ENCODE data around the gene MAJIN. TPM values are rescaled to one million over a fixed set of nuclear protein-coding genes. Genes with fewer than 3 reads are reported as not detected.

MAJIN gene
- total and polyA plus RNA-seq, 10 of the 15 experiments (the other 5 are each of a cell fraction or from before 2014, with no cell fraction given) = 0.10 TPM; not detected in 9

DNA sequence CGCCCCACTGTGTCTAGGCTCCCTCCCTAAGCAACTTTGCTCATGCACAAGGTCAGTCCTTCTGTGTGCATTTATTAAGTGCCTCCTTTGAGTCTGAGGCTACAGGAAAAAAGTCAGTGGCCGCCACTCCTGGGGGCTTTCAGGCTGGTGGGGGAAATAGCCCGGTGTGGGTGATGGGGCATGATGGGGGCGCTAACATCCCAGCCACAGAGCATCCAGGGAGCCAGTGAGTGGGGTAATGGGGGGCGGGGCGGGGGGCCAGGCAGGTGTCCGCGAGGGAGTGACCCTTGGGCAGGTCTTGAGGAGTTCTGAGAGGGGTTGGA is 83.5 kb downstream of the MAJIN start:
- Histone ChIP-seq H3K36me3 (ENCODE audit: control insufficient read depth in 2 of 2, insufficient read depth in 2 of 2, low read length in 1 of 2) (no peaks in the 10 kb centered on the region), H3K4me1 (ENCODE audit: control insufficient read depth, insufficient read depth, low read length) (peaks cover 12% of the 10 kb centered on the region), H3K27me3 (replicated peaks in 1 of 2; ENCODE audit: control insufficient read depth in 2 of 2, insufficient read depth in 2 of 2, low read length in 1 of 2) (no peaks in the 10 kb centered on the region), H2AFZ (ENCODE audit: control insufficient read depth, low read depth, low read length) (peak overlapping the region; percentile 96), H3K9ac (ENCODE audit: control insufficient read depth, insufficient read depth, low read length) (no peak overlapping the region), H3K27ac (ENCODE audit: control insufficient read depth, insufficient read depth) (peak overlapping the region; percentile 27; the same call in 1 of the 2 replicates), H4K20me1 (ENCODE audit: control insufficient read depth, insufficient read depth) (no peaks in the 10 kb centered on the region), H3K9me3 (replicated peaks; ENCODE audit: control insufficient read depth, insufficient read depth, low read length) (no peaks in the 10 kb centered on the region), H3K79me2 (ENCODE audit: control insufficient read depth, insufficient read depth, low read length) (no peaks in the 10 kb centered on the region), H3K4me3 (no peak overlapping the region), H3K4me2 (ENCODE audit: control insufficient read depth, insufficient read depth) (peak overlapping the region; percentile 69)
- no TSS peak for BruUV-seq (replicated peaks)
- no peak for TF ChIP-seq RELA (IDR thresholded peaks at IDR 0.05; ENCODE audit: borderline replicate concordance, partially characterized antibody)
- no peak for TF ChIP-seq PBX3 (IDR thresholded peaks at IDR 0.05; ENCODE audit: insufficient replicate concordance, low read depth, low read length)
- no peak for TF ChIP-seq ZSCAN29 (IDR thresholded peaks at IDR 0.05)
- no peak for TF ChIP-seq HDAC6 (IDR thresholded peaks at IDR 0.05; ENCODE audit: unreplicated experiment)
- intact Hi-C loops (cut with micrococcal nuclease; ENCODE audit: unreplicated experiment) = no loop called here
- FAIRE-seq (no peak), DNase-seq (ENCODE audit: low read depth, low spot score) (no peak), ATAC-seq (no peak)
- RAD21 ChIA-PET (ENCODE audit: unreplicated experiment) = interaction anchor here (0.7 to 4.7 kb wide), 8 partner anchors 11 to 40 kb away, joined by 3 to 61 read pairs (median 5); no protein-coding TSS in a partner anchor
- 52% methylated on average over 8 of the region's 8 CpGs for WGBS (ENCODE audit: insufficient coverage, insufficient replicate concordance, low lambda C conversion rate, missing lambda C conversion rate)
- SMC1A ChIA-PET (ENCODE audit: uncharacterized antibody, unreplicated experiment) = interaction anchor here (0.6 to 6.1 kb wide), 6 partner anchors 12 to 40 kb away, joined by 3 to 54 read pairs (median 5); no protein-coding TSS in a partner anchor
- POLR2A ChIA-PET = interaction anchor here (3.2 to 19.9 kb wide), 2 partner anchors 10 to 30 kb away, joined by 19 to 620 read pairs; partner anchors contain the start of gene EHD1
- CTCF ChIA-PET = interaction anchor here (0.7 to 30.0 kb wide), 11 partner anchors 11 to 186 kb away, joined by 3 to 1208 read pairs (median 3); partner anchors contain the start of genes BATF2, CDC42BPG and EHD1
- in situ Hi-C loops (cut with MboI) = no loop called here

MicroRNA genes within 50 kb of the gene (microRNA counts, 767-probe panel; counts per million panel counts)
- microRNA hsa-miR-192-5p = 2,397 counts per million, percentile 82 among the panel's probes with 10 or more counts

Small RNAs within 50 kb of the gene (microRNA-seq; reads per million reads assigned to microRNA genes)
- gene MIR6749 (0.56 reads per million), gene MIR6750 (0.56 reads per million), gene MIR6879 (not detected)

Small RNAs within 50 kb of the gene (small RNA-seq; reads per million reads assigned to genes)
- gene MIR6749 (not detected), gene MIR6750 (not detected), gene MIR6879 (0.16 reads per million)

Other genes starting within 250 kb of the MAJIN start
Only the 7 nearest of the 26 such genes appear.
- 7.4 and 10.2 TPM in 2 replicates for gene ATG2A, start 54.9 kb downstream of the MAJIN start, total RNA-seq (2014; rRNA removed)
- gene ATG2A, start 54.9 kb downstream of the MAJIN start, total RNA-seq (2014; rRNA removed; fragmentation: Illumina TruSeq; extraction: Trizol) = 2.0 and 2.2 TPM in 2 replicates
- gene ATG2A, start 54.9 kb downstream of the MAJIN start, total RNA-seq (2021) = 16.5 and 19.0 TPM in 2 replicates
- gene ATG2A, start 54.9 kb downstream of the MAJIN start, polyA plus RNA-seq (2011; rRNA removed) = 0.65 and 2.3 TPM in 2 replicates
- 0.52 and 2.4 TPM in 2 replicates for gene ATG2A, start 54.9 kb downstream of the MAJIN start, polyA plus RNA-seq (2014; fragmentation: Illumina TruSeq; extraction: Trizol)
- gene ATG2A, start 54.9 kb downstream of the MAJIN start, polyA plus RNA-seq (2014; fragmentation: Nextera tagmentation; extraction: Ambion mirVana) = under 1 TPM; 0.08 to 0.51 TPM
- 7.2 and 13.2 TPM in 2 replicates for gene ATG2A, start 54.9 kb downstream of the MAJIN start, polyA plus RNA-seq (2014; rRNA removed)
- 1 to 10 TPM; 6.8 to 8.3 TPM for gene ATG2A, start 54.9 kb downstream of the MAJIN start, polyA plus RNA-seq (2016; fragmentation: Nextera tagmentation; extraction: Ambion mirVana)
- 2.8 and 3.3 TPM in 2 replicates for gene PPP2R5B, start 47.4 kb downstream of the MAJIN start, total RNA-seq (2014; rRNA removed)
- gene PPP2R5B, start 47.4 kb downstream of the MAJIN start, total RNA-seq (2014; rRNA removed; fragmentation: Illumina TruSeq; extraction: Trizol) = 1.2 and 1.7 TPM in 2 replicates
- gene PPP2R5B, start 47.4 kb downstream of the MAJIN start, total RNA-seq (2021) = 4.7 and 4.9 TPM in 2 replicates
- 5.0 and 6.7 TPM in 2 replicates for gene PPP2R5B, start 47.4 kb downstream of the MAJIN start, polyA plus RNA-seq (2011; rRNA removed)
- 1.4 and 1.8 TPM in 2 replicates for gene PPP2R5B, start 47.4 kb downstream of the MAJIN start, polyA plus RNA-seq (2014; fragmentation: Illumina TruSeq; extraction: Trizol)
- gene PPP2R5B, start 47.4 kb downstream of the MAJIN start, polyA plus RNA-seq (2014; fragmentation: Nextera tagmentation; extraction: Ambion mirVana) = under 1 TPM; 0.08 to 0.11 TPM
- 2.2 and 3.6 TPM in 2 replicates for gene PPP2R5B, start 47.4 kb downstream of the MAJIN start, polyA plus RNA-seq (2014; rRNA removed)
- gene PPP2R5B, start 47.4 kb downstream of the MAJIN start, polyA plus RNA-seq (2016; fragmentation: Nextera tagmentation; extraction: Ambion mirVana) = 1 to 10 TPM; 1.7 to 3.1 TPM
- not detected in 2 replicates for gene GPHA2, start 36.2 kb downstream of the MAJIN start, total RNA-seq (2014; rRNA removed)
- not detected in 2 replicates for gene GPHA2, start 36.2 kb downstream of the MAJIN start, total RNA-seq (2014; rRNA removed; fragmentation: Illumina TruSeq; extraction: Trizol)
- not detected in 2 replicates for gene GPHA2, start 36.2 kb downstream of the MAJIN start, total RNA-seq (2021)
- gene GPHA2, start 36.2 kb downstream of the MAJIN start, polyA plus RNA-seq (2011; rRNA removed) = not detected in 2 replicates
- gene GPHA2, start 36.2 kb downstream of the MAJIN start, polyA plus RNA-seq (2014; fragmentation: Illumina TruSeq; extraction: Trizol) = not detected in 2 replicates
- gene GPHA2, start 36.2 kb downstream of the MAJIN start, polyA plus RNA-seq (2014; fragmentation: Nextera tagmentation; extraction: Ambion mirVana) = not detected
- not detected in 2 replicates for gene GPHA2, start 36.2 kb downstream of the MAJIN start, polyA plus RNA-seq (2014; rRNA removed)
- not detected for gene GPHA2, start 36.2 kb downstream of the MAJIN start, polyA plus RNA-seq (2016; fragmentation: Nextera tagmentation; extraction: Ambion mirVana)
- gene BATF2, start 24.9 kb upstream of the MAJIN start, total RNA-seq (2014; rRNA removed) = 0.51 and 0.93 TPM in 2 replicates
- gene BATF2, start 24.9 kb upstream of the MAJIN start, total RNA-seq (2014; rRNA removed; fragmentation: Illumina TruSeq; extraction: Trizol) = 0.28 and 0.45 TPM in 2 replicates
- gene BATF2, start 24.9 kb upstream of the MAJIN start, total RNA-seq (2021) = 0.98 and 1.1 TPM in 2 replicates
- gene BATF2, start 24.9 kb upstream of the MAJIN start, polyA plus RNA-seq (2011; rRNA removed) = not detected in 2 replicates
- 0.38 and 0.52 TPM in 2 replicates for gene BATF2, start 24.9 kb upstream of the MAJIN start, polyA plus RNA-seq (2014; fragmentation: Illumina TruSeq; extraction: Trizol)
- under 1 TPM; 0.18 to 0.24 TPM for gene BATF2, start 24.9 kb upstream of the MAJIN start, polyA plus RNA-seq (2014; fragmentation: Nextera tagmentation; extraction: Ambion mirVana)
- gene BATF2, start 24.9 kb upstream of the MAJIN start, polyA plus RNA-seq (2014; rRNA removed) = 0.49 and 0.81 TPM in 2 replicates
- gene BATF2, start 24.9 kb upstream of the MAJIN start, polyA plus RNA-seq (2016; fragmentation: Nextera tagmentation; extraction: Ambion mirVana) = under 1 TPM; 0.26 to 0.27 TPM
- 109 and 113 TPM in 2 replicates for gene ARL2, start 42.1 kb upstream of the MAJIN start, total RNA-seq (2014; rRNA removed)
- gene ARL2, start 42.1 kb upstream of the MAJIN start, total RNA-seq (2014; rRNA removed; fragmentation: Illumina TruSeq; extraction: Trizol) = 46.6 and 49.1 TPM in 2 replicates
- gene ARL2, start 42.1 kb upstream of the MAJIN start, total RNA-seq (2021) = 75.1 and 78.4 TPM in 2 replicates
- gene ARL2, start 42.1 kb upstream of the MAJIN start, polyA plus RNA-seq (2011; rRNA removed) = 31.5 and 71.7 TPM in 2 replicates
- 24.5 and 49.2 TPM in 2 replicates for gene ARL2, start 42.1 kb upstream of the MAJIN start, polyA plus RNA-seq (2014; fragmentation: Illumina TruSeq; extraction: Trizol)
- gene ARL2, start 42.1 kb upstream of the MAJIN start, polyA plus RNA-seq (2014; fragmentation: Nextera tagmentation; extraction: Ambion mirVana) = 10 to 100 TPM in 1 of 2 experiments, 1 to 10 TPM in 1; 4.1 to 18.6 TPM
- gene ARL2, start 42.1 kb upstream of the MAJIN start, polyA plus RNA-seq (2014; rRNA removed) = 112 and 123 TPM in 2 replicates
- gene ARL2, start 42.1 kb upstream of the MAJIN start, polyA plus RNA-seq (2016; fragmentation: Nextera tagmentation; extraction: Ambion mirVana) = 100 to 1,000 TPM; 137 to 138 TPM
- 17.7 and 18.4 TPM in 2 replicates for gene SNX15, start 55.3 kb upstream of the MAJIN start, total RNA-seq (2014; rRNA removed)
- gene SNX15, start 55.3 kb upstream of the MAJIN start, total RNA-seq (2014; rRNA removed; fragmentation: Illumina TruSeq; extraction: Trizol) = 10.0 and 11.4 TPM in 2 replicates
- gene SNX15, start 55.3 kb upstream of the MAJIN start, total RNA-seq (2021) = 23.4 and 24.0 TPM in 2 replicates
- gene SNX15, start 55.3 kb upstream of the MAJIN start, polyA plus RNA-seq (2011; rRNA removed) = 0.39 and 2.7 TPM in 2 replicates
- gene SNX15, start 55.3 kb upstream of the MAJIN start, polyA plus RNA-seq (2014; fragmentation: Illumina TruSeq; extraction: Trizol) = 0.35 and 14.8 TPM in 2 replicates
- 1 to 10 TPM; 2.4 to 3.3 TPM for gene SNX15, start 55.3 kb upstream of the MAJIN start, polyA plus RNA-seq (2014; fragmentation: Nextera tagmentation; extraction: Ambion mirVana)
- gene SNX15, start 55.3 kb upstream of the MAJIN start, polyA plus RNA-seq (2014; rRNA removed) = 17.4 and 18.3 TPM in 2 replicates
- 10 to 100 TPM; 18.3 to 19.8 TPM for gene SNX15, start 55.3 kb upstream of the MAJIN start, polyA plus RNA-seq (2016; fragmentation: Nextera tagmentation; extraction: Ambion mirVana)
- 11.9 and 16.2 TPM in 2 replicates for gene SAC3D1, start 69.1 kb upstream of the MAJIN start, total RNA-seq (2014; rRNA removed)
- gene SAC3D1, start 69.1 kb upstream of the MAJIN start, total RNA-seq (2014; rRNA removed; fragmentation: Illumina TruSeq; extraction: Trizol) = 6.8 and 8.1 TPM in 2 replicates
- 32.5 and 34.9 TPM in 2 replicates for gene SAC3D1, start 69.1 kb upstream of the MAJIN start, total RNA-seq (2021)
- gene SAC3D1, start 69.1 kb upstream of the MAJIN start, polyA plus RNA-seq (2011; rRNA removed) = 2.5 and 4.7 TPM in 2 replicates
- 0.40 and 2.9 TPM in 2 replicates for gene SAC3D1, start 69.1 kb upstream of the MAJIN start, polyA plus RNA-seq (2014; fragmentation: Illumina TruSeq; extraction: Trizol)
- 1 to 10 TPM in 1 of 2 experiments, under 1 TPM in 1; 0.16 to 1.7 TPM for gene SAC3D1, start 69.1 kb upstream of the MAJIN start, polyA plus RNA-seq (2014; fragmentation: Nextera tagmentation; extraction: Ambion mirVana)
- gene SAC3D1, start 69.1 kb upstream of the MAJIN start, polyA plus RNA-seq (2014; rRNA removed) = 26.3 and 27.0 TPM in 2 replicates
- 10 to 100 TPM; 28.6 to 44.6 TPM for gene SAC3D1, start 69.1 kb upstream of the MAJIN start, polyA plus RNA-seq (2016; fragmentation: Nextera tagmentation; extraction: Ambion mirVana)